HepG2 (cell line): ENCODE measurements around the gene AUH. TPM values are rescaled to one million over a fixed set of nuclear protein-coding genes. Genes with fewer than 3 reads are reported as not detected.

Experiments
- ATAC-seq: fragments of 200-7000 bp; cut with Tn5 transposase; 3 replicates; pipeline ENCODE4 v1.9.1; 2020; ENCODE audit warnings: mild to moderate bottlenecking, moderate library complexity
- BruUV-seq: library from RNA; stranded (reverse); fragments of 400-500 nt; replicated peaks from 2 replicates; lab custom pipeline; 2021; lab: Mats Ljungman, UMichigan
- CTCF ChIA-PET: fragments of 300-600 bp; formaldehyde crosslinking; extraction: SDS; loops from one replicate; lab custom pipeline; 2021; ENCODE audit warnings: low total read pairs, inconsistent platforms, low intra/inter-chr PET ratio; lab: Yijun Ruan, JAX
- POLR2A ChIA-PET: fragments of 350-600 bp; sonication (Branson Sonifier 250); formaldehyde crosslinking; loops from one replicate; lab custom pipeline; 2020; ENCODE audit warnings: antibody characterized with exemption, inconsistent platforms; lab: Yijun Ruan, JAX
- DNase-seq: peaks from one replicate; pipeline ENCODE4 v3.0.0-alpha.2; 2015; ENCODE audit warnings: low spot score
- FAIRE-seq: peaks from 3 replicates; lab custom pipeline; 2011; peaks lifted over from hg19 to GRCh38; lab: Jason Lieb, UNC
- H2AFZ ChIP-seq: one replicate; pipeline ENCODE4 v1.6.1; 2011; ENCODE audit warnings: low read length, inconsistent platforms
- H3K27ac ChIP-seq: fragments of 300-600 bp; 3 replicates; pipeline ENCODE4 v1.8.0; 2011; ENCODE audit warnings: mixed run types, mild to moderate bottlenecking, mixed read lengths, low read length, inconsistent platforms; ENCODE audit not compliant: insufficient read depth; ENCODE audit errors: extremely low read length
- H3K27me3 ChIP-seq, 2 experiments: fragments of 200-600 bp in 1 of 2; 2 replicates in 1 of 2; 3 replicates in 1 of 2; pipeline versions ENCODE4 v1.6.0 to v1.8.0; 2011; ENCODE audit warnings: low read length in 2 of 2, mild to moderate bottlenecking in 2 of 2, moderate library complexity in 2 of 2, inconsistent platforms in 1 of 2; ENCODE audit not compliant: insufficient read depth in 2 of 2, control insufficient read depth in 1 of 2
- H3K36me3 ChIP-seq, 2 experiments: fragments of 200-600 bp in 1 of 2; replicated peaks in 1 of 2; 2 replicates in 1 of 2; 3 replicates in 1 of 2; pipeline versions ENCODE4 v1.5.1 to v1.8.0; 2011; ENCODE audit warnings: low read length in 2 of 2, inconsistent platforms in 1 of 2; ENCODE audit not compliant: insufficient read depth in 2 of 2, control insufficient read depth in 1 of 2
- H3K4me1 ChIP-seq: 2 replicates; pipeline ENCODE4 v1.5.1; 2012; ENCODE audit warnings: low read length, inconsistent platforms; ENCODE audit not compliant: insufficient read depth
- H3K4me2 ChIP-seq: 2 replicates; pipeline ENCODE4 v1.6.0; 2011; ENCODE audit warnings: low read depth, low read length, inconsistent platforms
- H3K4me3 ChIP-seq, 3 experiments: fragments of 200-600 bp in 1 of 3; sonication (generic), shearing (Covaris generic) in 1 of 3; replicated peaks in 1 of 3; 2 replicates each; pipeline ENCODE4 v1.5.1; 2011 to 2016; ENCODE audit warnings: low read length in 3 of 3, inconsistent platforms in 2 of 3, low read depth in 2 of 3, mild to moderate bottlenecking in 2 of 3, control low read depth in 1 of 3, mixed read lengths in 1 of 3; ENCODE audit not compliant: insufficient read depth in 1 of 3
- H3K79me2 ChIP-seq: one replicate; pipeline ENCODE4 v1.6.1; 2011; ENCODE audit warnings: low read length, inconsistent platforms; ENCODE audit not compliant: insufficient read depth
- H3K9ac ChIP-seq: 2 replicates; pipeline ENCODE4 v1.6.0; 2011; ENCODE audit warnings: mild to moderate bottlenecking, low read depth, low read length, inconsistent platforms; ENCODE audit not compliant: insufficient read depth
- H3K9me3 ChIP-seq: 2 replicates; pipeline ENCODE4 v1.5.1; 2012; ENCODE audit warnings: mild to moderate bottlenecking, low read length
- H4K20me1 ChIP-seq: 2 replicates; pipeline ENCODE4 v1.6.0; 2011; ENCODE audit warnings: inconsistent platforms, mild to moderate bottlenecking, low read length, moderate library complexity; ENCODE audit not compliant: insufficient read depth
- ATF1 ChIP-seq: IDR thresholded peaks from 2 replicates; pipeline ENCODE4 v1.6.1; 2016; ENCODE audit warnings: mild to moderate bottlenecking, control low read depth
- CBX5 ChIP-seq: sonication (generic); formaldehyde crosslinking; IDR thresholded peaks from 2 replicates; pipeline ENCODE4 v1.4.0; 2020; ENCODE audit warnings: missing genetic modification reagents, borderline replicate concordance
- ELF3 ChIP-seq: IDR thresholded peaks from 2 replicates; pipeline ENCODE4 v1.6.1; 2016; ENCODE audit warnings: missing genetic modification reagents, missing compliant biosample characterization
- POLR2G ChIP-seq: fragments of 200-400 bp; formaldehyde crosslinking; IDR thresholded peaks from 2 replicates; pipeline ENCODE4 v1.6.1; 2018; ENCODE audit warnings: mild to moderate bottlenecking, low read depth, low read length, moderate library complexity
- RBM22 ChIP-seq: fragments of 200-400 bp; formaldehyde crosslinking; optimal IDR thresholded peaks from 2 replicates; pipeline ENCODE3; 2017; ENCODE audit warnings: mild to moderate bottlenecking, low read length, moderate library complexity
- TARDBP ChIP-seq: sonication (generic); formaldehyde crosslinking; IDR thresholded peaks from 2 replicates; pipeline ENCODE4 v1.8.0; 2022; ENCODE audit warnings: mild to moderate bottlenecking, missing genetic modification reagents
- ZBTB25 ChIP-seq: IDR thresholded peaks from 2 replicates; pipeline ENCODE4 v1.6.1; 2018; ENCODE audit warnings: missing genetic modification reagents
- ZNF318 ChIP-seq: sonication (generic); formaldehyde crosslinking; IDR thresholded peaks from 2 replicates; pipeline ENCODE4 v1.4.0; 2020; ENCODE audit warnings: mild to moderate bottlenecking, missing genetic modification reagents
- WGBS: methylation state at CpG from one replicate; pipeline ENCODE4 v1.1.6; 2017; ENCODE audit warnings: low lambda C conversion rate; 5-methylcytosine and 5-hydroxymethylcytosine counted together
- in situ Hi-C: cut with HindIII; loops from 2 replicates; pipeline ENCODE4 v1.10.0; 2017; ENCODE audit warnings: low pct_unique_long_range_greater_than_20kb; ENCODE audit not compliant: extremely low pct_ligation_motif_present
- intact Hi-C: fragments of 100-400 bp; cut with micrococcal nuclease; formaldehyde crosslinking; loops from one replicate; pipeline ENCODE4 v1.10.0; 2022; ENCODE audit not compliant: unreplicated experiment
- polyA plus RNA-seq, 8 experiments: library from polyadenylated mRNA; depleted of rRNA in 3 of 8; stranded (reverse) in 7 of 8; unstranded in 1 of 8; fragments of >200 nt; fragmentation: Illumina TruSeq in 4 of 8; extraction: Trizol in 4 of 8; gene quantifications; 2 replicates each; pipeline versions ENCODE4 v1.2.1 to v1.2.3, GENCODE V29; 2011 to 2016; ENCODE audit warnings: low read depth in 4 of 8, missing spikeins in 1 of 8, mixed read lengths in 1 of 8; ENCODE audit not compliant: insufficient read depth in 1 of 8
- total RNA-seq, 5 experiments: library from RNA; depleted of rRNA; stranded (reverse); fragments of >200 nt; fragmentation: Illumina TruSeq; extraction: Trizol; gene quantifications; 2 replicates each; pipeline ENCODE4 v1.2.3, GENCODE V29; 2016; ENCODE audit warnings: low read depth in 1 of 5

AUH gene
- total and polyA plus RNA-seq, 2 of the 13 experiments (the other 11 are each of a cell fraction or from before 2014, with no cell fraction given), result 25.8 to 31.9 TPM

GRCh38 chr9:91181541-91181940, 180.2 kb downstream of the AUH start:
- no peaks in the 10 kb centered on the region for H4K20me1 ChIP-seq
- H3K4me1 ChIP-seq, result peaks cover 50% of the 10 kb centered on the region
- no peaks in the 10 kb centered on the region for H3K36me3 ChIP-seq
- no peak for DNase-seq
- POLR2A ChIA-PET, result no interaction called here
- no peak overlapping the region for H2AFZ ChIP-seq
- no peak overlapping the region for H3K4me3 ChIP-seq
- no peak overlapping the region for H3K27ac ChIP-seq
- intact Hi-C loops, result no loop called here
- TF ChIP-seq CBX5 (CRISPR knock-in tag), result no peak
- no peak for TF ChIP-seq POLR2G
- TF ChIP-seq RBM22, result no peak
- TF ChIP-seq ATF1 (CRISPR knock-in tag), result no peak
- TF ChIP-seq ZBTB25, result no peak
- TF ChIP-seq TARDBP (CRISPR knock-in tag), result no peak
- no peak for TF ChIP-seq ZNF318 (CRISPR knock-in tag)
- TF ChIP-seq ELF3 (CRISPR knock-in tag), result no peak
- in situ Hi-C loops, result no loop called here
- no peak for ATAC-seq
- no peaks in the 10 kb centered on the region for H3K9me3 ChIP-seq
- no peak overlapping the region for H3K4me2 ChIP-seq
- BruUV-seq, result no TSS peak
- no peaks in the 10 kb centered on the region for H3K27me3 ChIP-seq
- CTCF ChIA-PET, result no interaction called here
- no peaks in the 10 kb centered on the region for H3K79me2 ChIP-seq
- no peak overlapping the region for H3K9ac ChIP-seq
- 97% methylated on average over 7 of the region's 8 CpGs for WGBS
- no peak for FAIRE-seq
